HepG2 (cell line): Measurements from ENCODE around the gene KATNB1. TPM values are rescaled to one million over a fixed set of nuclear protein-coding genes. Genes with fewer than 3 reads are reported as not detected.
A peak's percentile ranks its signal among the peaks of the same experiment; 100 is the strongest.

ENCODE experiments used
- BCL3 ChIP-seq: sonication (generic); formaldehyde crosslinking; IDR thresholded peaks from 2 replicates; pipeline ENCODE4 v1.5.1; 2020; ENCODE audit warnings: mild to moderate bottlenecking, missing genetic modification reagents, moderate library complexity
- BRF2 ChIP-seq: sonication (generic); formaldehyde crosslinking; IDR thresholded peaks from 2 replicates; pipeline ENCODE4 v1.8.1; 2022; ENCODE audit warnings: mild to moderate bottlenecking, missing genetic modification reagents
- KAT2B ChIP-seq: fragments of 150-350 bp; IDR thresholded peaks from 2 replicates; pipeline ENCODE4 v1.6.1; 2014; ENCODE audit warnings: low read depth, low read length, borderline replicate concordance
- MTA1 ChIP-seq: sonication (generic); formaldehyde crosslinking; IDR thresholded peaks from 2 replicates; pipeline ENCODE4 v1.4.0; 2020; ENCODE audit warnings: missing genetic modification reagents, mild to moderate bottlenecking, borderline replicate concordance
- SMARCC2 ChIP-seq: fragments of 450-650 bp; IDR thresholded peaks from 2 replicates; pipeline ENCODE4 v1.6.1; 2017; ENCODE audit warnings: antibody characterized with exemption, mild to moderate bottlenecking
- SRSF1 ChIP-seq: fragments of 200-400 bp; formaldehyde crosslinking; optimal IDR thresholded peaks from 2 replicates; pipeline ENCODE3; 2017; ENCODE audit warnings: mild to moderate bottlenecking, low read depth, low read length, moderate library complexity
- TARDBP ChIP-seq: sonication (generic); formaldehyde crosslinking; IDR thresholded peaks from 2 replicates; pipeline ENCODE4 v1.8.0; 2022; ENCODE audit warnings: mild to moderate bottlenecking, missing genetic modification reagents
- U2AF1 ChIP-seq: fragments of 200-400 bp; formaldehyde crosslinking; optimal IDR thresholded peaks from 2 replicates; pipeline ENCODE3; 2017; ENCODE audit warnings: mild to moderate bottlenecking, low read depth, low read length
- ZFP91 ChIP-seq: sonication (generic); formaldehyde crosslinking; IDR thresholded peaks from 2 replicates; pipeline ENCODE4 v1.9.0; 2022; ENCODE audit warnings: missing genetic modification reagents, mild to moderate bottlenecking, borderline replicate concordance
- ZNF142 ChIP-seq: sonication (generic); formaldehyde crosslinking; IDR thresholded peaks from 2 replicates; pipeline ENCODE4 v1.4.0; 2020; ENCODE audit warnings: missing genetic modification reagents
- ZNF33A ChIP-seq: sonication (generic); formaldehyde crosslinking; IDR thresholded peaks from 2 replicates; pipeline ENCODE4 v1.5.1; 2020; ENCODE audit warnings: missing genetic modification reagents, mild to moderate bottlenecking, moderate library complexity, borderline replicate concordance
- ZNF770 ChIP-seq: sonication (generic); formaldehyde crosslinking; IDR thresholded peaks from 2 replicates; pipeline ENCODE4 v1.5.0; 2020; ENCODE audit warnings: mild to moderate bottlenecking, missing genetic modification reagents
- ZSCAN25 ChIP-seq: sonication (generic); formaldehyde crosslinking; IDR thresholded peaks from 2 replicates; pipeline ENCODE4 v1.8.0; 2022; ENCODE audit warnings: mild to moderate bottlenecking, missing genetic modification reagents
- ZUFSP ChIP-seq: sonication (generic); formaldehyde crosslinking; IDR thresholded peaks from 2 replicates; pipeline ENCODE4 v1.9.0; 2021; ENCODE audit warnings: missing genetic modification reagents, mild to moderate bottlenecking, borderline replicate concordance
- polyA plus RNA-seq, 8 experiments: library from polyadenylated mRNA; depleted of rRNA in 3 of 8; stranded (reverse) in 7 of 8; unstranded in 1 of 8; fragments of >200 nt; fragmentation: Illumina TruSeq in 4 of 8; extraction: Trizol in 4 of 8; gene quantifications; 2 replicates each; pipeline versions ENCODE4 v1.2.1 to v1.2.3, GENCODE V29; 2011 to 2016; ENCODE audit warnings: low read depth in 4 of 8, missing spikeins in 1 of 8, mixed read lengths in 1 of 8; ENCODE audit not compliant: insufficient read depth in 1 of 8
- total RNA-seq, 5 experiments: library from RNA; depleted of rRNA; stranded (reverse); fragments of >200 nt; fragmentation: Illumina TruSeq; extraction: Trizol; gene quantifications; 2 replicates each; pipeline ENCODE4 v1.2.3, GENCODE V29; 2016; ENCODE audit warnings: low read depth in 1 of 5

KATNB1 gene
- total and polyA plus RNA-seq, 2 of the 13 experiments (the other 11 are each of a cell fraction or from before 2014, with no cell fraction given): 31.5 to 43.5 TPM

GRCh38 chr16:57795431-57795878 lies 59.9 kb downstream of the KATNB1 start (continued):
- TF ChIP-seq ZNF142 (no peak), KAT2B (no peak), ZUFSP (CRISPR knock-in tag) (no peak), SRSF1 (no peak), U2AF1 (peak; percentile 38), ZFP91 (peak; percentile 67; the same call in 1 of the 2 replicates), TARDBP (CRISPR knock-in tag) (0 out of 2 replicates have a peak, but pooled peaks have one; percentile 11), ZSCAN25 (no peak), BRF2 (CRISPR knock-in tag) (no peak), BCL3 (CRISPR knock-in tag) (no peak), ZNF770 (CRISPR knock-in tag) (peak; percentile 74), ZNF33A (no peak), MTA1 (0 out of 2 replicates have a peak, but pooled peaks have one; percentile 43), SMARCC2 (no peak)
